Activated CD8-positive, alpha-beta memory T cell treated with anti-CD3 and anti-CD28 coated beads for 1 hour (primary cell): ENCODE data around the gene WAS.
A peak's percentile ranks its signal among the peaks of the same experiment; 100 is the strongest.
"Not testable (repeated sequence)": the region's sequence is repeated elsewhere in the genome, so short reads cannot be mapped to it uniquely, and the experiment has no call there.

Source experiments
- DNase-seq, 2 donors: peaks; one replicate each; pipeline ENCODE4 v3.0.0-alpha.2; 2020; ENCODE audit warnings: low read depth in 1 of 2; ENCODE audit errors: extremely low read depth in 1 of 2

The WAS gene

DNA sequence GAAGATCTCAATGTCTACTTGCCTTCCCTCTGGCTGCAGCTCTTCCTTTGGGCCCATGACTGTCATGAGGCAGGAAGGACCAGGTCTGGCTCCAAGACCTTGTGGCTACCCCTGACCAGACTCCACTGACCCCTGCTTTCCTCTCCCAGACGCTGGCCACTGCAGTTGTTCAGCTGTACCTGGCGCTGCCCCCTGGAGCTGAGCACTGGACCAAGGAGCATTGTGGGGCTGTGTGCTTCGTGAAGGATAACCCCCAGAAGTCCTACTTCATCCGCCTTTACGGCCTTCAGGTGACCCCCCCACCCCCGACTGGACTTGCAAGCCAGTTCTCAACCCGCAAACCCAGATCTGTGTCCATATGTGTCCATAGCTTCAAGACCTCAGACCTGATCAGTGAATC, 535 bp downstream of the WAS start:
- DNase-seq: no peak

DNA sequence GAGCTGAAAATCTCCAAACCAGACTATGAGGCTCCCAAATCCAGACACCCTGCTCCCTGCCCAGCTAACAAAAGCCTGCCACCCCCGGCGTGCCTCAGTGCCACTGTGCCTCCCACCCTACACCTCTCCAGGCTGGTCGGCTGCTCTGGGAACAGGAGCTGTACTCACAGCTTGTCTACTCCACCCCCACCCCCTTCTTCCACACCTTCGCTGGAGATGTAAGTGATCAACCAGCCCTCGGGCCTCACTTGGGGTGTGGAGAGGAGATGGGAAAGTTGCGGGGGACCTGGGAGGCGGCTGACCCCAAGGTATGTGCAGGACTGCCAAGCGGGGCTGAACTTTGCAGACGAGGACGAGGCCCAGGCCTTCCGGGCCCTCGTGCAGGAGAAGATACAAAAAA, 1.8 kb downstream of the WAS start:
- no peak for DNase-seq

DNA sequence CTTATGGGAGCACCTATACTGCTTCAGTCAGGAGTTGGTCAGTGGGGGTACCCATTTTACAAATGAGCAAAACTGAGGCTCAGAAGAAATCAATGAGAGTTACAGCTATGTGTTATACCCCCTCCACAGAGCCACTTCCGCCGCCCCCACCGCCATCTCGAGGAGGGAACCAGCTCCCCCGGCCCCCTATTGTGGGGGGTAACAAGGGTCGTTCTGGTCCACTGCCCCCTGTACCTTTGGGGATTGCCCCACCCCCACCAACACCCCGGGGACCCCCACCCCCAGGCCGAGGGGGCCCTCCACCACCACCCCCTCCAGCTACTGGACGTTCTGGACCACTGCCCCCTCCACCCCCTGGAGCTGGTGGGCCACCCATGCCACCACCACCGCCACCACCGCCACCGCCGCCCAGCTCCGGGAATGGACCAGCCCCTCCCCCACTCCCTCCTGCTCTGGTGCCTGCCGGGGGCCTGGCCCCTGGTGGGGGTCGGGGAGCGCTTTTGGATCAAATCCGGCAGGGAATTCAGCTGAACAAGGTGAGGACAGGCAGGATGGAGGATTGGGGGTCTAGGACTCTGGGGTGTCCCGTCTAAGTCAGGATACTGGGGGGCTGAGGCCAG, 5.0 kb downstream of the WAS start:
- no peak for DNase-seq

DNA sequence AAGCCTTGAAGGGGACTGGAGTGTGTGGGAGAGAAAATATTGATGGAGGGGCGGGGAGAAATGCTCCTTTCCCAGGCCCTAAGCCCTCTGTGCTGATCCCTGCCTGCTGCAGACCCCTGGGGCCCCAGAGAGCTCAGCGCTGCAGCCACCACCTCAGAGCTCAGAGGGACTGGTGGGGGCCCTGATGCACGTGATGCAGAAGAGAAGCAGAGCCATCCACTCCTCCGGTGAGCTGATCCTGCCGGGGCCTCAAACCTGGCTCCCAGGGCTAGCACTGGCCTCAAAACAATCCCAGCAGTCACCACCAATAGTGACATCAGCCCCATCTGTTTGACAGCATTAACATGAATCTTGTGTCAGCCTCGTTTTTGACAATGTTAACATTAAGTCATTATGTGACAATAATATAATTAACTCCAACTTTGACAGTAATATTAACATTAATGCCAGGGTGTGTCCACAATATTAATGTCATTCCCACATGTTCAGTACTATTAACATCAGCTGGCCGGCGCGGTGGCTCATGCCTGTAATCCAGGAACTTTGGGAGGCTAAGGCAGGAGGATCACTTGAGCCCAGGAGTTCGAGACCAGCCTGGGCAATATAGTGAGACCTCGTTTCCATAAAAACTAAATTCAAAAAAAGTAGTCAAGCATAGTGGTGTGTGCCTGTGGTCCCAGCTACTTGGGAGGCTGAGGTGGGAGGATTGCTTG, 5.8 kb downstream of the WAS start:
- DNase-seq: no peak

DNA sequence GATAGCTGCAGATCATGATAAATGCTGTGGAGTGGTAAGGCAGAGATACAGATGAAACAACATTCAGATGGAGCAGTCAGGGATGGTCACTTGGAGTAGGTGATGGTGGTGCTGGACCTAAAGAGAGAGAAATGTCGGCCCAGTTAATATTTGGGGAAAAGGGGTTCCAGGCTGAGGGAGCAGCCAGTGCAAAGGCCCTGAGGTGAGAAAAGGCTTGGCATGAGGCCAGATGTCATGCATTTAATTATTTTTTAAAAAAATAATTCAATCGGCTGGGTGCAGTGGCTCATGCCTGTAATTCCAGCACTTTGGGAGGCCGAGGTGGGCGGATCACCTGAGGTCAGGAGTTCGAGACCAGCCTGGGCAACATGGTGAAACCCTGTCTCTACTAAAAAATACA, 8.1 kb downstream of the WAS start:
- not testable (repeated sequence) for DNase-seq

DNA sequence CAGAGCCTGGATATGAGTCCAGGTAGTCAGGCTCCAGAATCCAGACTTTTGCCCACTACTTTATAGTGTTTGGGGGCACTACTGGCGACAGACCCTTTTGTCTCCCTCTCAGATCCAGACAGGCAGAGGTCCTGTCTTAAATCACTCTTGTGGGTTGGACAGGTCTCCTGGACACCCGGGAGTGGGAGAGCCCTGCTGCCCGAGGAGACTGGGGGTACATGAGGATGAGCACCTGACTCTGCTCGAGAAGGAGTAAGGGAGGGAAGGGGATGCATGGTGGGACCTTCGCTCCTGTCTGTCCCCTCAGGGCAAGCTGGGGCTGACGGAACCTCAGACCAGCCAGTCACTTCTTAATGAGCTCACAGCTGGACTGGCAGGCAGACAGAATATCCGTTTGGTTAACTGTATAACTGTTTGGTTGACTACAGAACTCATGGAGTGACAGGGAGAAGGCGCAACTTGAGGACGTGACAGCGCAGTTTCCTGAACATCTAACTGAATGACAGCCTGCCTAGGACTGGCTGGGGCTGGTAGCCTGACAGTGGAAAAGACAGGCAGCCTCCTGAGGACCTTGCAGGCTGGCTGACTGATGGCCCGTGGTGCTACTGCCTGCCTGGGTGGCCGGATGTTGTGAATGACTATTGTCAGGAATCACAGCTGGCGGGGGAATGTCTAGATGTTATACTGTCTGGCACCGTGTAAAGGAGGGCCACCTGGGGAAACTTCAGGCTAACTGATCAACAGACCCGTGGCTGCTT, 11.4 kb downstream of the WAS start:
- DNase-seq: no peak

DNA sequence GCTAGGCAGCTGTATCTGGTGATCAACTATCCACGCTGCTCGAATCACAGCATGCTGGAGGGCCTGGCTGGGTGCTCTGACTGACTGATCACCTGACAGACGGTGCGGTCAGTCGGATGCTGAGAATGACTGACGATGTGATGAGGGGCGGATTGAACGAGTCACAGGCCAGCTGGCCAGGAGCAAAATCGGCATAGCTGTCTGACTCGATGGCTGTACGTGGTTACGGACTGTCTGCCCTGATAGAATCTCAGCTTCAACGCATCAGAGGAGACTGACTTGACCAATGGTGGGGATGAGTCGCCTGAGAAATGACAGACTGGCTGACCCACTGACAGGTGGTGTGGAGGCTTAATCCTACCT, 11.9 kb downstream of the WAS start:
- no peak for DNase-seq

DNA sequence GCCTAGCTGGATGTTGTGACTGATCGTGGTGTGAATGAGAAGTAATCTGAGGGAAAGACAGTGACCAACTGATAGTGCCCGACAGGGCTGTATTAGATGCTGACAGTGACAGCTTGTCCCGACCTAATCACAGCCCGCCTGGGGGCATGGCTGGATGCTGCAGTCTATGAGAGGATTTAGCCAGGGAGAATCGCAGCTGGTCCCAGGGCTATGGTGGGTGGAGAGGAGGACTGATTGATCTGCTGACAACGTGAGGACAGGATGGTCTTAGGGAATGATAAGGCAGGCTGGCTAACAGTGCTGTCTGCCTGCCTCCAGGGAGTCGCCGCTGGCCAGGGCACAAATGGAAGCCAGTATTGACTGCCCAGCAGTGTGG, 12.3 kb downstream of the WAS start:
- DNase-seq: no peak

DNA sequence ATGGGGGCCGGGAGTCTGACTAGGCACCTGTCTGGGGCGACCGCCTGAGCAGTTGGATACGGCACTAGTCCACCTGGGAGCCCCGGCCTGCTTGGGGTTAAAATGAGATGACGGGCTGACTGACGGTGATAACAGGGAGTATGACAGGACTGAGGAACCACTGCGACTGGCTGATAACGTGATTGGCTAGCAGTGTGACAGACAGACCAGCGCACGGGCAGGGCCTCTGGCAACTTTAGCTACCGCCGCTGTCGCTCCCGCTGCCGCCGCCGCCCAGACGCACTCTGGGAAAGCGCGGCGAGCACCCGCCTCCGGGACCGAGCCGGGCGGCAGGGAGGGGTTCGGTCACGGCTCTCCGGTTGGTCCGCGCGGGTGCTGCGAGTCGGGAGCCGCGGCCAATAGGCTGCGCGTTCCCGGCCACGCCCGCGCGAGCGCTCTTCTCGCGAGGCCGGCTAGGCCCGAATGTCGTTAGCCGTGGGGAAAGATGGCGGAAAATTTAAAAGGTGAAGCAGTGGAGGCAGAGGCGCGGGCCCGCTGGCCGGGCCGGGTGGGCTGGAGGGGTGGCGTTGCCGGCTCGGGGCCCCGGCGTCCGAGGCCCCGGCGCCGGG, 12.8 kb downstream of the WAS start, which contains the start of gene SUV39H1:
Gene SUV39H1 (plus strand): TSS at position 434 of the 608 bp plus-strand sequence. CDS start 51 bp downstream, at position 485.
- peak; percentile 58 to 65 for DNase-seq

DNA sequence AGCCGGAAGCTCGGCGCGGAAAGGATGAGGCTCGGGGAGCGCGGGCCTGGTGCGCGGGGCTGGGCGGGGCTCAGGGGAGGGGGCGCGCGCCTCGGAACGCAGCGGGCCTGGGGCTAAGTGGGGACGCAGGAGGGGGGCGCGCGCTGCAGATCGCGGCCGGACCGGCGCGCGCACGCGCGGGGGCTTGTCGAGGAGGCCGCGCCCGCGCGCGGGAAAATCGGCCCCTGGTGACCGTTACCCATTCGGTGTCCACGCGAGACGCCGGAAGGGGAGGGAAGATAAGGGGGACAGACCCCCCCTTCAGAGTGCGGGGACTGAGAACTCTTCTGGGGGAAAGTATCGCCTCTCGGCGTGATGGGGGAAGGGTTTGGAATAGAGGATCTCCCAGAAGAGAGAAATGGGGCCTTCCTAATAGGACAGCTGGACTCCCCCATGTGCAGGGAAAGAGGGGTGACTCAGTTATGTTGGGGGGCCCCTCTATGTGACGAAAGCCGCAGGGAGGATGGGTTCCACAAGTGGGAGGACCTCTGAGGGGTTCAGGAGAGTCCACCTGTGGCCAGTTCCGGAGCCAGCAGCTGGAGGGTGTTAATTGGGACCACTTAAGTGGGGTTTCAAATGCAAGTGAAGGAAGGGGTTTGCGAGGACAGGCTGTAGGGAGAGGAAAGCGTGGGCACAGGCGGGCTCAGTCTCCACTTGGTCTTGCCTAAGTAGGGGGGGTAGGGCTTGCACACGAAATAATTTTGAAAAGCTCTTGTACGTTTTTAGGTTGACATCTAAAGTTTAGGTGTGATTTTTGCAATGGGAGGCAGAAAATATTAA, 13.5 kb downstream of the WAS start:
- DNase-seq: no peak

DNA sequence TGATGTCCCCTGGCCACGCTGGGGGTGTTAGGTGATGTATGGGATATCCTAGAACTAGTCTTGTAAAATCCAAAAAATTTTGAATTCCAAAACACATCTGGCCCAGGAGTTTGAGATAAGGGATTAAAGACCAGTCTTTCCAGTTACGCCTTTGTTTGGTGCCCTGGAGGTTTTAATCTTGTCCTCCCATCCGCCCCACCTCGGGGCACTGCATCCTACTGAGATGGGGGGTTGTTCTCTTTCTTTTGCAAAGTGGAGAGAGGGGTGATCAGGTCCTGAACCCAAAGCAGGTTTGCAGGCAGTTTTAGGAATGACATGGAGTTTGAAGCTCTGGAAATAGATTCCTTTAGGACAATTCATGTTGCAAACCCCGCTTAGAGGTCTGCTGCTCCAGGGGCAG, 14.7 kb downstream of the WAS start:
- no peak for DNase-seq

DNA sequence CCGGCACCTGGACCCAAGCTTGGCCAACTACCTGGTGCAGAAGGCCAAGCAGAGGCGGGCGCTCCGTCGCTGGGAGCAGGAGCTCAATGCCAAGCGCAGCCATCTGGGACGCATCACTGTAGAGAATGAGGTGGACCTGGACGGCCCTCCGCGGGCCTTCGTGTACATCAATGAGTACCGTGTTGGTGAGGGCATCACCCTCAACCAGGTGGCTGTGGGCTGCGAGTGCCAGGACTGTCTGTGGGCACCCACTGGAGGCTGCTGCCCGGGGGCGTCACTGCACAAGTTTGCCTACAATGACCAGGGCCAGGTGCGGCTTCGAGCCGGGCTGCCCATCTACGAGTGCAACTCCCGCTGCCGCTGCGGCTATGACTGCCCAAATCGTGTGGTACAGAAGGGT, 16.6 kb downstream of the WAS start:
- no peak for DNase-seq

DNA sequence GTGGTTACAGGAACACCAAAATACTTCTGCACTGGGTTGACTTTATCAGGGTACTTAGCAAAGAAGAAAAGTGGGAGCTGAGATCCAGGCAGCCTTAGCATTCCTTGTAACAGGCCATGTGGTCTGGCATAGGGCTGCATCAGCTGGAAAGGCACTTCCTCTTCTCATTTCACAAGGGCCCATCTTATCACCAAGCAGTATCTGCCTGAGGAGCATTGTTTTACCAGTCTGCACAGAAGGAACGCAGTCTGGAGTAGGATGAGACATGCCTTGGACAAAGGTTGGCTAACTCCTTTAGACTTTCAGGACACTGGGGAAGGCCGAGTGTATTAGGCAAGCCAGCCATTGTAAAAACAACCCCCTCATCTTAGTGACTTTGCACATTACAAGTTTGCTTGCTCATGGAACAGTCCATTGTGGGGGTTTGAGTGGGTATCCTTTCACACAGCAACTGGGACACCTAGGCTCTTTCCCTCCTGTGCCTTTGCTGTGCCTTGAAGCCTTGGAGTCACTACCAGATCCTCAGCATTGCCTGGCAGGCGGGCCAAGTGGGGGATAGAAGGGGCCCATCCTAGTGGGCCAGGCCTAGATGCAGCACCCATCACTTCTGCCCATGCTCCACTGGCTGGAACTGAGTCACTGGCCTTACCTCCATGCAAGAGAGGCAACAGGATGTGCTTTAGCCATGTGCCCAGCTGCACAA, 17.5 kb downstream of the WAS start:
- DNase-seq: no peak

DNA sequence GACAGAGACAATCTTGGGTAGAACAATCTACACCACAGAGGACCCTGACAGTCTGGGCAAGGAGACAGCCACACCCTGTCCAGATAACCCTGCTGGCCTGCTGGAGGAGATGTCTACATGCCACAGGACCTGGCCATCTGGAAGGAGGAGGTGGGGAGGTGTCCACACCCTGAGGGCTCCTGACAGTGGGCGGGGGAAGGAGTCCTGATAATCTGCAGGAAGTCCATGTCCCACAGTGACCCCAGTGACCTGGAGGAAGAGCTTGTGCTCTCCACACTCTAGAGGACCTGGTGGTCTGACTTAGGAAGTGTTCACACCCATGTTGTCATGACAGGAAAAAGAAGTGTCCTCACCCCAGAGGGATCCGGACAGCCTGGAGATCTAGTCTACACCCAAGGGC, 18.4 kb downstream of the WAS start:
- DNase-seq: no peak

DNA sequence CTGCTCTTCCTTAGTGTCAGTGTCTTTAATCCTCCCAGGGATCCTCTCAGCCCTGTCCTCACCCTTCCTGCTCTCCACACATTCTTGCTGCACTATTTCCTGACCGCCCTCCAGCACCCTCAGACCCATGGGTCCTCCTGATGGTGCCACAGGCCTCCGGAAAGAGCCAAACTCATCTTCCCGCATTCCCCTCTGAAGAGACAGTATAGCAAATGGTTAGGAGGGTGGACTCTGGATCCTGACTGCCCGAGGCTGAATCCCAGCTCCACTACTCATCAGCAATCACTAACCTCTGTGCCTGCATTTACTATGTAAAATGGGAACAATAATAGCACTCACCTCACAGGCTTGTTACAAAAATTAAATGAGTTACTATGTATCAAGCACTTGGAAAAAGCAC, 19.1 kb downstream of the WAS start:
- no peak for DNase-seq

DNA sequence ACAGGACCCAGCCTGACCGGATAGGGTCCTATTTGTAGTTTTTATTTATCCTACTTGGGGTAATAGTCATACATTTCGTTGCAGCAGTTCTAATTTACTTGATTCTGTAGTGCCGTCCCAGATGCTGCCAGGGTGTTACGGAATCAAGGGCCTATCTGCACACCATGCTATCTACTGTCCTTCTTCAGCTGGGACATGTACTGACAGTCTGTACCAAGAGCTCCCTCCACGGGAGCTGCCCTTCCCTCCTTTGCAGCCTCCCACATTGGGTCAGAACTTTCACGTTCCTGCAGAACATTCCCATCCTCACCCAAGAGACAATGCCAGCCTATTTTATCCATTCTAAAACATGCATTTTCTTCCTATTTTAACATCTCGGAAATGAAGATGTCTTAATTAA, 19.6 kb downstream of the WAS start:
- DNase-seq: no peak

DNA sequence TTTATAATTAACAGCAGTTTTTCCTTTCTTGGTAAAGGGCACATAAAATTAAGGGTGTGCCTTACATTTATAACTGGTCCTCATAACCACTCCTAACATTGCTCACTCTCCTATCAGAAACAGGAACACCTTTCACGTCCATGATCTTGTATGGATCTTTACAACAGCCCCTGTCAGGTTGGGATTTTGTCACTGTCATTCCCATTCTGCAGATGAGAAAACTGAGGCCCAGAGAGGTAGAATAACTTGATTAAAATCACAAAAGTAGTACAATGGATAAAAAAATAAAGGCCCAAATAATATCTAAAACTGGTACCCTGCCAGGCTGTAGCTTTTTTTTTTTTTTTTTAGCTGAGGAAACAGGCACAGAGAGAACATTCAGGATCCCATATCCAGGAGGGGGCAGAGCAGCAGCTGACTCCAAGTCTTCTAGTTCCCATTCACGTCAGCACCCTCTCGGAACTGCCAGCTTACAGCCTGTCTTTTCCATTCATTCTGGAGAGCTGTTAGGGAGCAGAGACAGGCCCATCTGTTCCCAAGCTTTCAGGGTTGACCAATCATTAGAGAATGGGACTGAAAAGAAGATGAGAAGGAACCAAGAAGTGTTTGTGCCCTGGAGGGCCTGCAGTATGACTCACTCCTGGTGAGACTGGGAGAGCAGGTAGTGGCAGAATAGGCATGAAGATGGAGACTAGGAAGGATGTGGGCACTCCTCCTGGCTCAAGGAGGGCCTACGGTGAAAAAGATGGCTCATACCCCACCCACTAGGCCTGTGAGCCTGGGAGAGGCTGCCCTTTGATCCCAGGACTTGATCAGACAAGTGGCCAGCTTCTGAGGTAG, 20.3 kb downstream of the WAS start:
- DNase-seq: no peak

DNA sequence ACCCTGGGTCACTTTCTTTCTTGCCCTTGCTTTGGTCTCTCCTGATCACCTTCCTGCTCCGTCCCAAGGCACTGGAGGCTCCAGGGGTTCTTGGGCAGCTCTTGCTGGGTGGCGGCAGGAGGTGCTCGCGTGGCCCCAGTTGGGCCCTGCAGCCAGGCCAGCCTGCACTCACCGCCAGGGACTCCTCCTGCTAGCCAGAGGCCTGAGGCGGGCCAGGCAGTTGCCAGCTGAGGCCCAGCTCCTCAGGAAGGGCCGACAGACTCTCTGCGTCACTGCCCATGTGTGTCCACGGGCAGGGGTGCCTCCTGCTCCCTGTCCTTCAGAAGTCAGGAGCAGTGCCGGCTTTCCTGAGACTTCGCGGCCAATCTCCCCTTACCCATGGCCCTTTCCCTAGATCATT, 22.3 kb downstream of the WAS start:
- no peak for DNase-seq

DNA sequence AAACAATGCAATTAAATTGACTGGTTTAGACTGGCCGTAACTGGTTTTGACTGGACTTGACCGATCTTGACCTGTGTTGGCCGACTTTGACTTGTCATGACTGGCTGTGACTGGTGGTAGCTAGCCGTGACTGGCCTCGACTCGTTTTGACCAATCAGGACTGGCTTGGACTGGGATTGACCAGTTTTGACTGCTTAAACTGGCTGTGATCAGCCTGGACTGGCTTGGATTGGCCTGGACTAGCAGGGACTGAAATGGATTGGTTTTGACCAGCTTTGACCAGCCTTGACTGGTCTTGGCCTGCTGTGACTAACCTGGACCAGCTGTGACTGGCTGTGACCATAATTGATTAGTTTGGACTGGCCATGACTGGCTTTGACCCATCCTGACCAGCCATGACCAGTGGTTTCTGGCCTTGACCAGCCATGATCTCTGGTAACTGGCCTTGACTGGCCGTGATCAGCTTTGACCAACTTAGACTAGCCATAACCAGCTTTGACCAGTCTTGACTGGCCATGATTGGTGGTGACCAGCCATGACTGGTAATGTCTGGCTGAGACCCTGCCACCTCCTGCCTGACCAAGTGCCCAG, 26.0 kb downstream of the WAS start:
- no peak for DNase-seq
